Hematopoietic multipotent progenitor cell treated with erythropoietin and hydrocortisone succinate and interleukin-3 and kit ligand, for 8 days (in vitro differentiated cells): ENCODE results near the gene SCTR.
A peak's percentile ranks its signal among the peaks of the same experiment; 100 is the strongest.

Source experiments
- DNase-seq: peaks from one replicate; pipeline ENCODE4 v3.0.0-alpha.2; 2015

Gene SCTR

DNA sequence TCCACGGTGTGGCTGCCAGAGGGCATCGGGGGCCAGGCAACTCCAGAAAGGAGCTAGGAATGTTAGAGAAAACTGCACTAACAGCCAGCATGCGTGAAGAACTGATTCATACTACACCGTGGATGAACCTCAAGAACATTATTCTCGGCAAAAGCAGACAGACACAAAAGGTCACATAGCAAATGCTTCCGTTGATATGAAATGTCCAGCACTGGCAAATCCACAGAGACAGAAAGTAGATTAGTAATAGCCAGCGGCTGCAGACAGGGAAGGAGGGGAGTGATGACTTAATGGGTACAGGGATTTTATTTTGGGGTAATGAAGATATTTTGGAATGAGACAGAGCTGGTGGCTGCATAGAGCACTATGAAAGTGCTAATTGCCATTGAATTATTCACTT is 37.4 kb downstream of the SCTR start:
- no peak for DNase-seq

DNA sequence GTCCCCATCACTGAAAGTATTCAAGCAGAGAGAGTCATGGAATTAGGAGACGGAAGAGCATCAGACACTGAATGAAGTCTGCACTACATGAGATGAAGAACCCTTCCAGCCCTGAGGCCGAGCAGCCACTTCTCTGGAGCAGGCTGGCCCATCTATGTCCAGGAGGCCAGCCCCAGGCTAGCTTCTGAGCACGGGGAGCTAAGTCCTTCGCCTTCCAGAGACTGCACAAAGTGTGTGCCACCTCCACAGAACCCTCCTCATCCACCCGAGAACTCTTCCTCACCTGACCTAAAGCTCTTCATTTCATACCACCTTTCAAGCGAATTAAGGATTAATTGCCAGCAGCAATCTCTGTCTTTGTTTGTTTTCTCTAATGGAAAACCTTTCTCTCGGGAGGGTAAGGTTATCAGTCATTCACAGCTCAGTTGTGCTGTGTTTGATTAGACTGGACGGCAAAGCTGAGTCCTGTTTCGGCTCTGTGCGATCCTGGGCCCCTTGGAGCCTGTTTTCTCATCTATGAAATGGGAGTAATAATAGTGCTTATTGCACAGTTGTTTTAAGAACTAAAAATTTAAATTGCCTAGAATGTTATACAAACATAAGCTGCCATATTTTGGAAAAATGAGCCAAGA is 38.0 kb downstream of the SCTR start:
- no peak for DNase-seq

DNA sequence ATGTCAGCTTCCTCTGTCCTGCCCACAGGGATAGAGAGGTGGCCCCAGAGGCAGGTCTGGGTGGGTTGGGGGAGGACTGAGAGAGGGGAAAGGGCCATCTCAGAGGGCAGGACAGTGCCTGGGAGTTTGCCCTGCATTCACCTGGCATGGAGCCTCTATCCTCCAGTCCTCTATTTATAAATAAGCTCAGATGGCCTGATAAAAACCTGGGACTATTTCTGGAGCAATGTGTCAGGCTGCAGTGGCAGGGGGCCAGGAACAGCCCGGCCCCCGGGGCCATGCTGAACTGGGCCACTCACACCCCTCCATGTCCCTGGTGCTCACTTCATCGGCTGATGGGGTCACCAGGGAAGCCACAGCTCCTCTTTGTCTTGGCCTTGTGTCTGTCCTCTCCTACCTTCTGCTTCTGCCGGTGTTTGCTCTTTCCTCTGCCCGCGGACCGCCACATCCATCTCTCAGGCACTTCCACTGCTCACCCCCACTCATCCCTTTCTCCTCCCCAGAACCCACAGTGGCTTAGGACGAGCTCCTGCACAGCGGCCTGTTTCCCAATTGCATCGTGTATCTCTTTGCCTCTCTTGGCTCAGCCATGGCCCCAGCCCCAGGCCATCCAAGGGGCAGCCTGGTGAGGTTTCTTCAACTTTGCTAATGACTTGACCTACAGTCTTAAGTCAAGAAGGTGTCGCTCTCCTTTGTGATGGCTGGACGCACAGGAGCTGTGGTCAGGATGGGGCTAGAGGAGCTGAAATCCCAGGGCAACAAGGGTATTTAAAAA is 38.8 kb downstream of the SCTR start:
- DNase-seq = no peak

DNA sequence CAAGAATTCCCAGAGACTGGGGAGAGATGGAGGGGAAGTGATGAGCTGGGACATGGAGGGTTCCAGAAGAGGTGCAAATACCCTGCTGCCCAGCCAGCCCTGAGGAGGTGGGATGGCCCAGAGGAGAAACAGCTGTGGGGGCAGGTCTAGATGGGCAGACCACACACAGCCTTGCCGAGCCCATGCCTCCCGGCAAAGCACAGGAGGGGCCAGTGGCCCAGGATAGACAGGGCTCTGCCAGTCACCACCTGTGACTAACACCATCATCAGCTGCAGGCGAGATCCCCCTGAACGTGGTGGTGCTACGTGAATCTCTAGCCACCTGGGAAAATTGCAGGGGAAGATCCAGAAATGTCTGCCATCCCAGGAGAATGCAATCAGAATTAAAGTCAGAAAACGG is 39.4 kb downstream of the SCTR start:
- DNase-seq = no peak

DNA sequence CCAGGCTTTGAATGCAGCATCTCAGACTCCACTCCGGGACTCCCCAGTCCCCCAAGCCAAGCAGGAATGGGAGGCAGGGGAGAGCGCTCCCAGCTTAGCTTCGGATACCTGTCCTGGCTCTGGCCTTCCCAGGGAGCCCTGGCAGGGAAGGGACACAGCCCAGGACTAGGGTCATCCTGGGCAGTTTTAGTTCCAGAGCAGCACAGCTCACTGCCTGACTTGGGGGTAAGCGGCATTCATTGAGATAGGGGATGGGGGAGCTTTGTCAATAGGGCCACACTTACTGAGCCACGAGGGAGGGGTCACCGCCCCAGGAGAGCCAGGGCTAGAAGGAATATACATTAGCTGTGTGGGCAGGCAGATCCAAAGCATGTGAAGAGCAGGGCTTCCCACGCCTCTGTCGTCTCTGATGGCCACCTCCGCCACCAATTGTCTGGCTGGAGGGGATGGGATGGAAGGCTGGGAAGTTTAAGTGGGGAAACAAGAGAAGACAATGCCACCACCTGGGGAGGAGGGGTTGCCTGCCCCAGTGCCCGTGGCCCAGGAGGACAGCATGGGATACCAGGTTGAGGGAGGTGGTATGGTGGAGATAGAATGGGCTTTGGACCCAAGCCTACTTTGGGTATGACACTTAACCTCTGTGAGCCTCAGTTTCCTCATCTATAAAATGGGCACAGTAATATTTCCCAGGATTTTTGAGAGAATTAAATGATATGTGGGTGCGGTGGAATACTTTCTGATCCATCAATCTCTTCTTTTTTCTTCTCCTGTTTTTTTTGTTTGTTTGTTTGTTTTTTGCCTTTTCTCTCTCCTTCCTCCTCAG is 40.2 kb downstream of the SCTR start:
- DNase-seq = no peak

DNA sequence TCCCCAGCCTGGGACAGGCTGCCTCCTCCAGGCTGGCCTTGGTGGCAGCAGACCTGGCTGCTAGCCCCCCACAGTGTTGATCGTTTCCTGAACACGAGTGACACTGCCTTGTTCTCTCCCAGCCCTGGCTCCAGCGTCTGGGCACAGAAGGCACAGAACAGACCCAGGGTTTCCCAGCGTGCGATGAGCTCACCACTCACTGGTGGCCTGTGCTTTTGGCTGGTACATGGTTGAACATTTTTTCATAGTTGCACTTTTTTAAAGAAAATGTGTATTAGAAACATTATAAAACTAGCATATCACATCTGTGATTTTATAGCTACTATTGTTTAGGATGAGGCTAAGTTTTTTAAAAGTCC is 40.9 kb downstream of the SCTR start:
- no peak for DNase-seq

DNA sequence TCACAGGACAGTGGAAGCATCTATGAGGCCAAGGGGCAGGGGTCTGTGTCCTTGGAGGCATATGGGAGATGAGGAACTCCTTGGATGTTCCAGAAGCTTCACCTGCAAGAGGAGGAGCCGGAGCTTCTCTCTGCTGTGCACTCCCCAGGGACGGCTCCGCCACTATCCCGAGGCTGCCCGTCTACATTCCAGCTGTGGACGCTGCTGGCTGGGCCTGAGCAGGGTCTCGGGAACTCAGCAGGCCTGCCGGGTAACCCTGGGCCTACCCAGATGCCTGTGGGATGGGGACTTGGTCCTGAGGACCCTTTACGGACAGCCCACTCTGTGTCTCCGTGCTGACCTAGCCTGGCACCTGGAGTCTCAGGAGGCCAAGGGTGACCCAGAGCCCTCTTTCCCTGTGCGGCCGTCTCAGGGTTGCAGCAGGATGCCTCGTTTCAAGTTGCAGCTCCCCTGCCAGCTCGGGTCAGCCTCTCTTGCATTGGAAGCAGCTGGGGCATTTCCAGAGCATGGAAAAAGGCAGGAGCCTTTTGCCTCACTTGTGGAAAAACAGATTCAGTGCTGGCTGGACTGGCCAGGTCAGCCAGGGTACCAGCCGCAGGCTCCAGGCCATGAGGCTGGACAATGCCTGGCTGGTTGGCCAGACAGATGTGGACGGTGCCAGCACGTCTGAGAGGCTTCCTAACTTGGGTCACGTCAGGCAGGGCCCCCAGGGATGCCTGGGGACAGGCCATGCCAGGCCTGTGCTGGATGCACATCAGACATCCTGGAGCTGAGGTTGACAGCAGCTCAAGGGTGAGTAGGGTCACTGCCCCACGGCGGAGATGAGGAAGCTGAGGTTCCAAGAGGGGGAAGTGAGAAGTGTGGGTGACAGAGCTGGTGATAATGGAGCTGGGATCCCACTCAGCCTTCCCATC is 41.5 kb downstream of the SCTR start:
- no peak for DNase-seq

DNA sequence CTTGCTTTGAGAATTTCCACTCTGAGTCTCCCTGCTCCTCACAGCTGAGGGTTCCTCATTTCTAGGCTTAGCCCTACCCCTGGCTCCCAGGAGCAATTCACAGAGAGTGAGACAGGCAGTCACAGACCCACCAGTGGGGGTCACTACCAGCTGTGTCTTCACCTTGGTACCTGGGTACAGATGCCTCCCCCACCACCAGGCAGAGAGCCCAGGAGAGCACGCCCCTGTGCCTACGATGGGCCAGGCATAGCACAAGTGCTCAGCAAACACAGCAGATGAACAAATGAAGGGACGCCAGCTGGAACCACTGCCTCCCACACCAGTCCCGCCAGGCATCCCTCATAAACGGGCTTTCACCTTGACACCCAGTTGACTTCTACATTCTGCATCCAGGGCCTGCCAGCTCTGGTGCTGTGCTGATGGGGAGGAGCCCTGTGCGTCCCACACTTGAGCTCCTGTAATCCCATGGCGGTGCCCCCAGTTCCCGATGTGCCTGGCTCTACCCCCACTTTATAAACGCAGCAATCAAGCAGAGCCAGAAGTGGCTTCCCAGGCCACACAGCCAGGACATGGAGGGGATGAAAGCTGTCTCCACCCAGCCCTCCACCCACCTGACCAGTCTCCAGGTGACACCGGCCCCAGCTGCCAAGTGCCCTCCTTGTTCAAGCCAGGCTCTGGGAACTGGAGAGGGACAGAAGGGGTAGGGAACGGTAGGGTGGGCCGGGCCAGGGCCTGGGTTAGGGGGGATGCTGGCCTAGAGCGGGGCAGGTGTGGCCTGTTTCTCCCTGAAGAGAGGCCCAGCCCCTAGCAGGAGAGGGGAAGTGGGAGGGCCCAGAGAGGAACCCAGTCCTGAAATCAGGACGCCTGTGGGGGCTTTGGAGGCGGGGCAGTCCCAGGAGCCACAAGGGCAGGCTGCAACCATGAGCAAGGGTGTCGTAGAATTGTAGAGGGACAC is 42.5 kb downstream of the SCTR start:
- no peak for DNase-seq

DNA sequence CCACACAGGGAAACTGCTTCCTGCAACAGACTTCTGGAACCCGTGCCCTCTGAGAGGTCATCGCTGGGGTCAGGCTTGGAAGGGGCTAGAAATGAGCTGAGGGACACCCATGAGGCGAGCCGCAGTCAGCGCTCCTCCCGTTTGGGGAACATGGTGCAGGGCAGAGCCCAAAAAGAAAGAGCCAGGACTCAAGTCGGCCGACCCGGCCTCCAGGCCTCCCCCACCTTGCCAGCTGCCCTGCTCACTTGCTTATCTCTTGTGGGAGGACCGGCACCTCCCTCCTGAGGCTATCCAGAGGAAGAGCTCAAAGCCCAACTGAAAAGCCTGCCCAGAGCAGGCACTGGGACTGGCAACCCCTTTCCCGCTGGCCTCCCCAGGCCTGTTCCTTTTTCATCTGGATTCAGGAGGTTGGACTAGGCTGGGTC is 43.6 kb downstream of the SCTR start:
- DNase-seq = peak; percentile 28

DNA sequence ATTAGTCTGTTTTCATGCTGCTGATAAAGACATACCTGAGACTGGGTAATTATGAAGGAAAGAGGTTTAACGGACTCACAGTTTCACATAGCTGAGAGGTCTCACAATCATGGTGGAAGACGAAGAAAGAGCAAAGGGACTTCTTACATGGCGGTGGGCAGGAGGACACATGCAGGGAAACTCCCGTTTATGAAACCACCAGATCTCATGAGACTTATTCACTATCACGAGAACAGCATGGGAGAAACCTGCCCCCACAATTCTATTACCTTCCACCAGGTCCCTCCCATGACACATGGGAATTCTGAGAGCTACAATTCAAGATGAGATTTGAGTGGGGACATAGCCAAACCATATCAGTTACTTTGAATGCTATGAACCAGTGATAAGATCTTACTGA is 44.1 kb downstream of the SCTR start:
- no peak for DNase-seq

DNA sequence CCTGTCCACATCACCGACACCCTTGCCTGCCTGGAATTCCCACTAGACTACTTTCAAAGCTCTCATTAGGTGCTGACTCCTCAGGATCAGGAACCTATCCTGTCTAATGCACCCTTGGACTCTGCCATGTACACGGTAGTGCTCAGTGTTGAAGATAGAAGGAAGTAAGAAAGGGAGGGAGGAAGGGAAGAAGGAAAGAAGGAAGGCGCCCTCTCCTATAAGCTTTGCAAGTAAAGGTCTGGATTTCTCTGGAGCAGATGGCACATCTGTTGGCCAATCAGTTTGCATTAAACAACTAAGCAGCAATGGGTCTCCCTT is 45.3 kb downstream of the SCTR start:
- DNase-seq = no peak

DNA sequence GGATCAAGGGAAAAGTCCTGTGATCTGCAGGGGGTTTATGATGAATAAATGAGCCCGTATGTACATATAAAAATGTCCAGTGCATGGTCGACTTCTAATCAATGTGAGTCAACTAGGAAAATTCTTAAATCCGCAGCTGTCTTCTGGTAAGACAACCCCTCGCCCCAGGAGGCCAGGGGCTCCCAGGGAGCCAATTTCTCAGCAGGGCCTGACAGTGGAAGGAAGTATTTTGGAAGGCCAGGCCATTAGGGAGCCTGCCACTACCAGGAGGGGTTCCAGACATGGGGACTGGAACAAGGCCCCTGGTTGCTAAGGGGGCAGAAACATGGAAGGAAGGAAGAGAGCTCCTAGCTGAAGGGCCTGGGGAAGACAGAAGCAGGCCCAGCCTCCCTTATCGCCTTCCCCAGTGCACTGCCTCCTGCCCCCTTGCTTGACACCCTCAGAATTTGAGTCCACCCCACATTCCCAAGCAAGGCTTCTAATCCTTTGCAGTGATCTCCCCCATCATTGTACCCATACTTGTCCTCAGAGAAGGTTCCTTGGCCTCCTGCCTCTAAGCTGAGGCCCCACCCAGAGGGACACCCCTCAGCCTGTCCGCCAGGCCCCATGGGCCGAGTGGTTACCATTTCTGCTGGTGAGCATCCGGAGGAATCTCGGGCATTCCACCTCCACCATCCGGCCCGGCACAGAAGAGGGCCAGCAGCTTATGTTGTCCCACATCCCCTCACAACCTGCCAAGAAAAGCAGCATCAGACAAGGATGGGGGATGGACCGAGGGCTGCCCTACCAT is 45.9 kb downstream of the SCTR start:
- DNase-seq = no peak

DNA sequence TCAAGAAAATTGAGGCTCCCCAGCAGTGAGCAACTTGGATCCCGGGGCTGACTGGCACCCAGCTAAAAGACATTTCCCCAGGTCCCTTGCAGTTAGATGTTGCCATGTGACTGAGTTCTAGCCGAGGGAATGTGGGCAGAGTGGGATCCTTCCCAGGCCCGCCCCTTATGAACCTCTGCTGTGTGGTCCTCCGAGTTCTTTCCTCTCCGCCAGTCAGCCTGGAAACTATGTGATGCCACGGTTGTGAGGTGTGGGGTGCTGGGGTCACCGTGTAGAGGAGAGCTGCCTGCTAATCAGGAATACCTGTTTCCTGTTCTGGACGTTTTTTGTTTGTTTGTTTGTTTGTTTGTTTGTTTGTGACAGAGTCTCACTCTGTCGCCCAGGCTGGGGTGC is 47.2 kb downstream of the SCTR start:
- DNase-seq = no peak

DNA sequence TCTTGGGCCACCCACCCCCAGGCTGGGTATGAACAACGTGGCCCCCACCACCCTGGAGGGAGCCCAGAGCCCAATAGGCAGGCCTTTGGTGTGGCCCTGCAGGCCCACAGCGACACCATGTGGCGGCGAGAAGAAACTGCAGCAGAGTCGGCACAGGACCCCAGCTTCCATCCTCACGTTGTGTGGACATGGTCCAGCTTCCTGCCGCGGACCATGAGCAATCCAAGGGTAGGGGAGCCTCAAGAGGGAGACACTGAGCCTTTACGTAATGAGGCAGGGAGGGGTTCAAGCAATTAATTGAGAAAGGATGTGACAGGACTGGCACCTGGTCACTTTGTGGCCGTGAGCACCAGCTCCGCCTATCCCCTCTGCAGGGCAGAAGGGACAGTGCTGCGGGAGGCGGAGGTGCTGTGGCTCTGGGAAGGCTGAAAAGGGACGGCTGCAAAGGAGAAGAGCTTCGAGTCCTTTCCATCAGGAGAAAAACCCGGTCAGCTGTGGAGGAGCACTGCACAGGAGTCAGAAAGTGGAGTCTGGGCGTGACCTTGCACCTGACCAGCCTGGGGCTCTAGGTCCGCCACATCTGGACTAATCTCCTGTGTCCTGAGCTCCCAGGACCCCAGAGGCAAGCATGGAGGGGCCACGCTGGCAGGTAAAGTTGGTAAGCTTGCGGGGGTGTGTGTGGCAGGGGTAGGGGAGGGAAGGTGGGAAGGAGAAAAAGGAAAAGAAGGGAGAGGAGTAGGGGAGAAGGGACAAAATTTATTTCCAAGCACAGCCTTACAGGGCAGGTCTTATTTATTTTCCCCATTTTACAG is 47.8 kb downstream of the SCTR start:
- DNase-seq = peak; percentile 35

DNA sequence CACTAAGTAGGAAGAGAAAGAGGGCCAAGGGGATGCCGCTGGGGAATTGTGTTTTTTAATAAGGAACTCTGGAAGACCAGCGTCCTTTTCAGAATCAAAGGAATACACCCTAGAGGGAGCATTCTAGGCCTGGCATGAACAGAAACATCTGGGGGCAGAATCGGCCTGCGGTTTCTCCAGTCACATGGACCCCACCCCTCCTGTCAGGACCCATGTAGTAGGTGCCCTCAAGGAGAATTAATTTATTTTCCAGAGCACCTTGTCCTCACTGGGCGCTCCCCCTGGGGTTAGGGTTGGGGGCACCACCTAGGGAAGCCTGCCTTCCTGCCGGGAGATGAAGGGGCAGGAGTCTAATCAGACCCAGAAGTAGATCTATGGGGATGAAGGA is 48.4 kb downstream of the SCTR start:
- DNase-seq = no peak

DNA sequence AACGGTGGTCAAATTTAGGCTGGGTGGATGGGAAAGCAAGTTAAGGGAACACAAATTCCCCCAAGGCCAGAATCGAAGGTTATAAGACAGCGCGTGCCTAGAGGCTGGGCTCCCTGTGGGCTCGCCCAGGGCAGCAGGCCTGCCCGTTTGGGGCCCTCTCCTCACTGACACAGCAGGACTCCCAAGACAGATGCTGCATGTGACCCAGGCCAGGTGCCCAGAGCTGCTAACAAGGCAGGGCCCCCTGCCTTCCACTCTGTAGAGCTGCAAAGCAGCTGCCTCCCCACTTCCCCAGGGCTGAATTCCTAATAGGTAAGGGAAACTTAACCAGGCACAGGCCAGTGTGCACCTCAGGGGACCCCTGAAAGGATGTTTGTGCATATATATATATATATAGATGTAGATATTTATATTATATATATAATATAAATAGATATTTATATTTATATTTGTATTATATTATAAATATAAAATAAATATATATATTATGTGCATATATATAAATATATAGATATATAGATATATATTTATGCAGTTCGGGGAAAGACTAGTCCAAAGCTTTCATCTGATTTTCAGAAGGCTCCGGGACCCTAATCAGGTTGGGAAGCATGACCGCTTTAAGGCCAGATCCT is 48.9 kb downstream of the SCTR start:
- DNase-seq = no peak

DNA sequence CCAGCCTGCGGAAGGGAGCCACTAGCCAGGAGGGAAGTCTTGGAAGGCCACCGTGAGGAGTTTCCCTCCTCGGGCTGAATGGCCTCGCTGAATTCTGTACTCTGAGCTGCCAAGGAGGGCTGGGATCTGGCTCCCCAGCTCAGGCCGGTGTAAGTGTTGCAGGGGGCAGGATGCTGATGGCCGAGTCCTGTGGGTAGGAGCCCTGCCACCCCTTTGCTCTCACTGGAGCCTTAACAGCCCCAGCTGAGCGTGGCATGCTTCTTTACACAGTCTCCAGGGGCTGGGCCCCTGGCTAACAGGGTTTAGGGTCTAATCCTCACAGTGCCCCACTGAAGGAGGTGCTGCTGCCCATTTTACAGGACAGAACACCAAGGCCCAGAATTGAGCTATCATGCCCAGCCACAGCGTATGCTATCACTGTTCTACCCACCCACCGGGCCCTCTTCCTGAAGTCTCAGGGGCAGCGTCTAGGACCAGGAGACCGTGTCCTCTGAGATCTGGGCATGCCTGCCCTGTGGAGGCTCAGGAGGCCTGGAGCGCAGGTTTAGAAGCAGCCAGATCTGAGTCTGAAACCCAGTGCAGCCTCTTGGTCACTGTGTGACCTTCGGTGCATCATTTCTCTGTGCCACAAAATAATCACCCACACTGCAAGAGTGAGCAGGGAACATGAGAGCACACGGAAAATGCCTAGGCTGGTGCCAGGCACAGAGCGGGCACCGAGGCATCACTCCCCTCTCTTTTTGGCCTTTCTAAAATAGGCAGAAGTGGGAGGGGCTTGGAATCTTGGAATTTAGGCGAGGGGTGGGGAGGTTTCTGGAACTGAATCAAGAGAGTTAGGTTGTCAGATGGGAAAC is 49.7 kb downstream of the SCTR start:
- no peak for DNase-seq

DNA sequence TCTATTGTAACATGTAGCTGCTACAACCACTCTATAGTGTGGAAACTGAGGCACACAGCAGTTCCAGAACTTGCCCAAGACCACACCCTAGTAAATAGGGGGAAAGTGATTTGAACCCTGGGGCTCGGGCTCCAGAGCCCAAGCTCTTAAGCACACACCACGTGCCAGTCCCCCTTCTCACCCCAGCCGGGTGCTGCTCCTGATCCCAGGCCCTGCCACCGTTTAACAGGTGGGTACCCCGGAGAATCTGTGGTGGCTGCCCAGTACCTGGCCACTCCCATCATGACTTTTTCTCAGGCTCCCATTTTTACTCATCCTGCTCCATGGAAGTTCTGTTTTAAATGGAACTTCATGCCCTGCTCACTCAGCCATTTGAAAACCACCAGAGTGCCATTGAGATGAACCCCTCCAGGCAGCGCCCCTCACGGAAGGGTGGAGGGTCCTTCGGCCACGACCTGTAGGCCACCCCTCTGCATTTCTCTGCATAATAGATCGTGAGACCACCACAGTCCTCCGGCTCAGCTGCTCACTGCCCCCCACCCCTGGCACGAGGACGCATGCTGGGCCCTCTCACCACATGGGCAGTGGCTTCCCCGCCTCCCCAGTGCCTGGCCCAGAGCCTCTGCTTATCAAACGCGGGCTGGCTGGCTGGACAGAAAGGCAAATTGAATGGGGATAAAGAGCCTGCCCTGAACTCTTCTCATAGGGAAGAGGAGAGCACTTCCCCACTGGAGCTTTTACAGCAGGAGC is 50.5 kb downstream of the SCTR start:
- DNase-seq = no peak
